OCI-LY1 (cell line): ENCODE data around the gene TET2.
A peak's percentile ranks its signal among the peaks of the same experiment; 100 is the strongest.

Experiments
- H2AFZ ChIP-seq: fragments of 200-600 bp; sonication (generic), shearing (Covaris generic); 2 replicates; pipeline ENCODE4 v1.6.0; 2014; ENCODE audit warnings: antibody characterized with exemption, mild to moderate bottlenecking, low read length
- H3F3A ChIP-seq: fragments of 200-600 bp; sonication (generic), shearing (Covaris generic); 2 replicates; pipeline ENCODE4 v1.6.0; 2014; ENCODE audit warnings: mild to moderate bottlenecking, antibody characterized with exemption, low read length, moderate library complexity; ENCODE audit not compliant: insufficient read depth
- H3K27ac ChIP-seq: fragments of 200-600 bp; sonication (generic); 2 replicates; pipeline ENCODE4 v1.5.1; 2014; ENCODE audit warnings: low read length, mixed run types, mild to moderate bottlenecking, low read depth; ENCODE audit not compliant: poor library complexity, severe bottlenecking
- H3K27me3 ChIP-seq: fragments of 200-600 bp; sonication (generic); 2 replicates; pipeline ENCODE4 v1.6.0; 2014; ENCODE audit warnings: antibody characterized with exemption, mild to moderate bottlenecking, low read length, moderate library complexity; ENCODE audit not compliant: insufficient read depth
- H3K36me3 ChIP-seq: fragments of 200-600 bp; sonication (generic); 2 replicates; pipeline ENCODE4 v1.6.1; 2014; ENCODE audit warnings: mild to moderate bottlenecking, antibody characterized with exemption, low read length, moderate library complexity, mixed read lengths; ENCODE audit not compliant: insufficient read depth
- H3K4me1 ChIP-seq: fragments of 200-600 bp; sonication (generic); 2 replicates; pipeline ENCODE4 v1.5.1; 2014; ENCODE audit warnings: mild to moderate bottlenecking, low read length, moderate library complexity; ENCODE audit not compliant: insufficient read depth, severe bottlenecking
- H3K4me2 ChIP-seq: fragments of 200-600 bp; sonication (generic), shearing (Covaris generic); 2 replicates; pipeline ENCODE4 v1.6.1; 2014; ENCODE audit warnings: low read length
- H3K4me3 ChIP-seq: fragments of 200-600 bp; sonication (generic); 2 replicates; pipeline ENCODE4 v1.5.1; 2014; ENCODE audit warnings: low read length, low read depth, mild to moderate bottlenecking, mixed read lengths; ENCODE audit not compliant: poor library complexity, severe bottlenecking
- H3K79me2 ChIP-seq: fragments of 200-600 bp; shearing (Covaris generic); 2 replicates; pipeline ENCODE4 v1.6.1; 2016; ENCODE audit warnings: mixed run types, low read length, mixed read lengths; ENCODE audit not compliant: insufficient read depth
- H3K9ac ChIP-seq: fragments of 200-600 bp; sonication (generic), shearing (Covaris generic); 2 replicates; pipeline ENCODE4 v1.6.1; 2014; ENCODE audit warnings: mild to moderate bottlenecking, low read length, mixed read lengths
- H3K9me2 ChIP-seq: fragments of 200-600 bp; sonication (generic), shearing (Covaris generic); 2 replicates; pipeline ENCODE4 v1.6.1; 2014; ENCODE audit warnings: low read depth, mild to moderate bottlenecking, low read length, mixed read lengths
- H3K9me3 ChIP-seq: fragments of 200-600 bp; shearing (Covaris generic); 2 replicates; pipeline ENCODE4 v1.6.1; 2014; ENCODE audit warnings: low read length, mixed read lengths
- H4K20me1 ChIP-seq: fragments of 200-600 bp; sonication (generic), shearing (Covaris generic); 2 replicates; pipeline ENCODE4 v1.6.0; 2016; ENCODE audit warnings: mild to moderate bottlenecking, low read length; ENCODE audit not compliant: insufficient read depth
- EZH2 ChIP-seq: fragments of 200-600 bp; sonication (generic), shearing (Covaris generic); IDR thresholded peaks from 2 replicates; pipeline ENCODE4 v1.8.0; 2017; ENCODE audit warnings: borderline replicate concordance, mixed run types, mild to moderate bottlenecking, antibody characterized with exemption, low read length, moderate library complexity, mixed read lengths
- TF ChIP-seq, protein P1 (sequence below): fragments of 200-600 bp; sonication (generic), shearing (Covaris generic); IDR thresholded peaks from 2 replicates; pipeline ENCODE4 v1.5.1; 2017; ENCODE audit warnings: mild to moderate bottlenecking, antibody characterized with exemption, low read length, moderate library complexity, mixed read lengths

Gene TET2

DNA sequence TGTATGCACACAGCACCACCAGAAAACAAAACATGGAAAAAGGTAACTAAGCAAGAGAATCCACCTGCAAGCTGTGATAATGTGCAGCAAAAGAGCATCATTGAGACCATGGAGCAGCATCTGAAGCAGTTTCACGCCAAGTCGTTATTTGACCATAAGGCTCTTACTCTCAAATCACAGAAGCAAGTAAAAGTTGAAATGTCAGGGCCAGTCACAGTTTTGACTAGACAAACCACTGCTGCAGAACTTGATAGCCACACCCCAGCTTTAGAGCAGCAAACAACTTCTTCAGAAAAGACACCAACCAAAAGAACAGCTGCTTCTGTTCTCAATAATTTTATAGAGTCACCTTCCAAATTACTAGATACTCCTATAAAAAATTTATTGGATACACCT, 90.2 kb downstream of the TET2 start:
- no peaks in the 10 kb centered on the region for H4K20me1 ChIP-seq
- H3K27ac ChIP-seq = no peak overlapping the region
- no peaks in the 10 kb centered on the region for H3K9me3 ChIP-seq
- TF ChIP-seq, protein P1, sequence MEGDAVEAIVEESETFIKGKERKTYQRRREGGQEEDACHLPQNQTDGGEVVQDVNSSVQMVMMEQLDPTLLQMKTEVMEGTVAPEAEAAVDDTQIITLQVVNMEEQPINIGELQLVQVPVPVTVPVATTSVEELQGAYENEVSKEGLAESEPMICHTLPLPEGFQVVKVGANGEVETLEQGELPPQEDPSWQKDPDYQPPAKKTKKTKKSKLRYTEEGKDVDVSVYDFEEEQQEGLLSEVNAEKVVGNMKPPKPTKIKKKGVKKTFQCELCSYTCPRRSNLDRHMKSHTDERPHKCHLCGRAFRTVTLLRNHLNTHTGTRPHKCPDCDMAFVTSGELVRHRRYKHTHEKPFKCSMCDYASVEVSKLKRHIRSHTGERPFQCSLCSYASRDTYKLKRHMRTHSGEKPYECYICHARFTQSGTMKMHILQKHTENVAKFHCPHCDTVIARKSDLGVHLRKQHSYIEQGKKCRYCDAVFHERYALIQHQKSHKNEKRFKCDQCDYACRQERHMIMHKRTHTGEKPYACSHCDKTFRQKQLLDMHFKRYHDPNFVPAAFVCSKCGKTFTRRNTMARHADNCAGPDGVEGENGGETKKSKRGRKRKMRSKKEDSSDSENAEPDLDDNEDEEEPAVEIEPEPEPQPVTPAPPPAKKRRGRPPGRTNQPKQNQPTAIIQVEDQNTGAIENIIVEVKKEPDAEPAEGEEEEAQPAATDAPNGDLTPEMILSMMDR = no peak
- TF ChIP-seq EZH2 = no peak
- H3K27me3 ChIP-seq = no peaks in the 10 kb centered on the region
- peak overlapping the region; percentile 28; the same call in 1 of the 2 replicates for H3K4me2 ChIP-seq
- H3K4me1 ChIP-seq = peaks cover 23% of the 10 kb centered on the region
- no peaks in the 10 kb centered on the region for H3K9me2 ChIP-seq
- H3F3A ChIP-seq = no peaks in the 10 kb centered on the region
- no peak overlapping the region for H3K9ac ChIP-seq
- no peak overlapping the region for H3K4me3 ChIP-seq
- H2AFZ ChIP-seq = no peak overlapping the region
- no peaks in the 10 kb centered on the region for H3K79me2 ChIP-seq
- no peaks in the 10 kb centered on the region for H3K36me3 ChIP-seq

DNA sequence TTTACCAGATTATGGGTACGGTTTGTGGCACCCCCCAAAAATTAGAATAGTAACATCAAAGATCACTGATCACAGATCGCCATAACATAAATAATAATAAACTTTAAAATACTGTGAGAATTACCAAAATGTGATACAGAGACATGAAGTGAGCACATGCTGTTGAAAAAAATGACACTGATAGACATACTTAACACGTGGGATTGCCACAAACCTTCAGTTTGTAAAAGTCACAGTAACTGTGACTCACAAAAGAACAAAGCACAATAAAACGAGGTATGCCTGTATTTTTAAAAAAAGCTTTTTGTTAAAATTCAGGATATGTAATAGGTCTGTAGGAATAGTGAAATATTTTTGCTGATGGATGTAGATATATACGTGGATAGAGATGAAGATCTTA, 93.4 kb downstream of the TET2 start:
- Histone ChIP-seq H3K27ac (no peak overlapping the region), H3F3A (no peaks in the 10 kb centered on the region), H4K20me1 (no peaks in the 10 kb centered on the region), H3K9me3 (no peaks in the 10 kb centered on the region), H3K36me3 (no peaks in the 10 kb centered on the region), H3K9me2 (no peaks in the 10 kb centered on the region), H3K4me2 (no peak overlapping the region), H3K4me3 (no peak overlapping the region), H3K9ac (no peak overlapping the region), H3K27me3 (no peaks in the 10 kb centered on the region), H3K79me2 (no peaks in the 10 kb centered on the region), H3K4me1 (peaks cover 22% of the 10 kb centered on the region), H2AFZ (no peak overlapping the region)
- TF ChIP-seq, protein P1 = no peak
- no peak for TF ChIP-seq EZH2

DNA sequence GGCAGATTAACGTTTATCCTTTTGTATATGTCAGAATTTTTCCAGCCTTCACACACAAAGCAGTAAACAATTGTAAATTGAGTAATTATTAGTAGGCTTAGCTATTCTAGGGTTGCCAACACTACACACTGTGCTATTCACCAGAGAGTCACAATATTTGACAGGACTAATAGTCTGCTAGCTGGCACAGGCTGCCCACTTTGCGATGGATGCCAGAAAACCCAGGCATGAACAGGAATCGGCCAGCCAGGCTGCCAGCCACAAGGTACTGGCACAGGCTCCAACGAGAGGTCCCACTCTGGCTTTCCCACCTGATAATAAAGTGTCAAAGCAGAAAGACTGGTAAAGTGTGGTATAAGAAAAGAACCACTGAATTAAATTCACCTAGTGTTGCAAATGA, 94.8 kb downstream of the TET2 start:
- Histone ChIP-seq H3K27ac (no peak overlapping the region), H3K9ac (no peak overlapping the region), H3K4me3 (no peak overlapping the region), H3K9me2 (no peaks in the 10 kb centered on the region), H3K4me1 (peaks cover 7% of the 10 kb centered on the region), H2AFZ (no peak overlapping the region), H3F3A (no peaks in the 10 kb centered on the region), H3K4me2 (no peak overlapping the region), H3K9me3 (no peaks in the 10 kb centered on the region), H3K36me3 (no peaks in the 10 kb centered on the region), H3K27me3 (no peaks in the 10 kb centered on the region), H4K20me1 (no peaks in the 10 kb centered on the region), H3K79me2 (no peaks in the 10 kb centered on the region)
- TF ChIP-seq, protein P1 = no peak
- no peak for TF ChIP-seq EZH2
